RCC 7860 (cell line): Measurements from ENCODE around the gene ZNF516.

Experiments
- DNase-seq: peaks from one replicate; pipeline ENCODE4 v3.0.0-alpha.2; 2015; ENCODE audit warnings: low spot score
- FAIRE-seq: peaks from 2 replicates; lab custom pipeline; 2012; peaks lifted over from hg19 to GRCh38; lab: Jason Lieb, UNC

Gene ZNF516

DNA sequence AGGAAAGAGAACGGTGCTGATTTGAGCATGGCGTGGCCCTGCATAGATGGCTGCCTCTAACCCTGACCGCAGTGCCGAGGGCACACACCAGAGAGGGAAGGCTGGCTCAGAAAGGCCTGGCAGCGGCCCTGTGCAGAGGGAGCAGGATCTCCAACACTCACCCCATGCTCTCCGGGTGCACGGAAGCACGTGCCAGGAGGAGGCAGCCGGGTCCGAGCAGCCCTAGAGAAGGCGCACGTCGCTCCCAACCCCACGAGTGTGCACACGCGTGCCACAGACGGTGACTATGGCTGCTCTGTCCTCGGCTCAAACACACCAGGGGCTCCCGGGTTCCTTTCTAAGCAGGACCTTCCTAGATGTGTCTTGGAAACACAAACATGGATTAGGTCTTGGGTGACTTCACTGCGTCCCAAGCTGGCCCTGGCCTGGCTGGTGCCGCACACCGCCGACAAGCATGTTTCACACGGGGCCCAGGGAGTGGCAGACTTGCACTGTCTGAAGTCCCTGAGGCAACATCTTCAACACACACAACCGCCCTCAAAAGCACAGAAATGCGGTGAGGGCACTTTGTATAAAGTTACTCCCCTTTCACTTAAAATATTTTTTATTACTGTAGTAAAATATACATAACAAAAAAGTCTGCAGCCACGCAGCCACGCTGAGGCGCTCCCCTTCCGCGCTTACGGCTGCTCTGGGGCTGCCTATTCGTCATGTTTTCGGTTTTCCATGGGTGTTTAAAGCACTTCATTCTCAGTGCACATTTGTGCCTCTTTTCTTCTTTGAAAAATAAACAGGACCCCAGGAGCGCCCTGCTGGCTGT lies 110.0 kb downstream of the ZNF516 start:
- FAIRE-seq (no peak), DNase-seq (no peak)

DNA sequence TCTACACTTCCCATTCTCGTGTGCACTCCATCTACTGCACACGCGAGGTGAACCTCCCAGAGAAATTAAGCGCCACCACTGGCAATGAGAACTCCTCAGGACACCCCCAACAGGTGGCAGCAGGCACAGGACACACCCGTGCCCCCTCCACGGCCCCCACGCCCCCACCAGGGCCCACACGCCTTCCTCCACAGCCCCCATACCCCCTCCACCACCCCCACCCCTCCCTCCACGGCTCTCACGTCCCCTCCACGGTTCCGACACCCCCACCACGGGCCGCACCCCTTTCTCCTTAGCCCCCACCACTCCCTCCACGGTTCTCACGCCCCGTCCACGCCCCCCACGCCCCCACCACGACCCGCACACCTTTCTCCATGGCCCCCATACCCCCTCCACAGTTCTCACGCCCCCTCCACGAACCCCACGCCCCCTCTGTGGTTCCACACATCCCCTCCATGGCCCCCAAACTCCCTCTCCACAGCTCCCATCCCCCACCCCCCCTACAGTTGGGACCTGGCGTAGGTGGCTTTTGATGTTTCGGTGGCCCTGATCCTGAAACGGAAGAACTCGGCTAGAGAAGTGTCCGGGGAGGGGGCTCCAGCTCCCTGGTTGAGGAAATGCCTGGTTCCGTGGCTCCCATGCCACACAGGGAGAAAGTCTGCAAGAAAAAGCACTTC lies 110.8 kb downstream of the ZNF516 start:
- DNase-seq = no peak
- no peak for FAIRE-seq

DNA sequence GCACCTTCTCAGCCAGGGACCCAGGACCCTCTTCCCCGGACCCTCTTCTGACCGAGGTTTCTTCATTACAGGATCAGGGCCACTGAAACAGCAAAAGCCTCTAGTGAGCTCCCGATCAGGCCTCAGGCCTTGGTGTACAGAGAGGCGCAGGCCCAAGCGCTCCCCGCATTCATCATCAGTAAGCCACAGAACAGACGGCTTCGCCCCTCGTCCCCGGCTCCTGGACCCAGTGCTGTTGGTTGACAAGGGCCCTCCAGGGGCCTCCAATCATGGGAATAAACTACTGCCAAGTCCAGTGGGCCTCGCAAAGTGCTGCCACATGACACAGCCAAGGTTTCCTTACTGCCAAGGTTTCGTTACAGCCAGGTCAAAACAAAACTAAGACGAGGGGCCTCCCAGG lies 111.4 kb downstream of the ZNF516 start:
- FAIRE-seq (no peak), DNase-seq (no peak)

DNA sequence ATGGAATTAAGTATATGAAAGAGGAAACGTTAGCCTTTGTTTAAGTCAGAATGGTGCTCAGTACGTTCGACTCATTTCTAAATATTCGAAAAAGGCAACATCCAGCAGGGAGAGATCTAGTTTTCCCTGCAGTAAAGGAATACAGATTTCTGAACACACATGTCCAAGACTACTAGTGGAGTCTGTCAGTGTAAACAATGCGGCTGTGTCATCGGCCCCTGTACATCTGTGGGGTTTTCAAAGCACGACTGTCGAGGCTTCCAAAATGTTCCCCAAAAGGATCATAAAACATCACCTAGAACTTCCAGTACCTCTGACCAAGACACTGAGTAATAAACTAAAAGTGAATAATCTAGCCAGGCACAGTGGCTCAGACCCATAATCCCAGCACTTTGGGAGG lies 112.8 kb downstream of the ZNF516 start:
- DNase-seq = no peak
- no peak for FAIRE-seq

DNA sequence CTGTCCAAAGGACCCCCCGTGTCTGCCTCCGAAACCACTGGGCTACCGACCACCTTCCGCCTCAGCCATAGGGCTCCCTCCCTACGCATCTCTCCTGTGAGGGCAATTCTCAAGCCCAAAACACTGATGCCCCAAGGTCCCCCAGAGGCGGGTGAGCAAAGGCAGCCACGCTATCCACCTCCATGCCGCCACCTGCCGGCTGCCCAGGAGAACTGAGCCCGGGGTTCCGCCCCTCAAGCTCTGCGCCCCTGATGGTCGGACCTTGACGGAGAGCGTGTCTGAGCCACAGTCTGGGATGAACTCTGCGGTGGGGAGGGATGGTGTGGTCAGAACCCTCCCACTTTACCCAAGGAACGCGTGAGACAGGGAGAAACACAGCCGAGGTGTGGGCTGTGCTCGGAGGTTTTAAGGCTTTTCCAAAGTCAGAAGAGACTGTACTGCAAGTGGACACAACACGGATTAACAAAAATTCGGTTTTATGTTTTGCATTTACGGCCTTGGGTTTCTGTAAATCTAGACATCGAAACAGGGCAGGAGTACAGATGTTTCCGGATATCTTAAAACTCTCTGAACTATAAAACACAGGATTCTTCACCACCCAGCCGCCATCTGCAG lies 114.1 kb downstream of the ZNF516 start:
- DNase-seq (no peak), FAIRE-seq (no peak)

DNA sequence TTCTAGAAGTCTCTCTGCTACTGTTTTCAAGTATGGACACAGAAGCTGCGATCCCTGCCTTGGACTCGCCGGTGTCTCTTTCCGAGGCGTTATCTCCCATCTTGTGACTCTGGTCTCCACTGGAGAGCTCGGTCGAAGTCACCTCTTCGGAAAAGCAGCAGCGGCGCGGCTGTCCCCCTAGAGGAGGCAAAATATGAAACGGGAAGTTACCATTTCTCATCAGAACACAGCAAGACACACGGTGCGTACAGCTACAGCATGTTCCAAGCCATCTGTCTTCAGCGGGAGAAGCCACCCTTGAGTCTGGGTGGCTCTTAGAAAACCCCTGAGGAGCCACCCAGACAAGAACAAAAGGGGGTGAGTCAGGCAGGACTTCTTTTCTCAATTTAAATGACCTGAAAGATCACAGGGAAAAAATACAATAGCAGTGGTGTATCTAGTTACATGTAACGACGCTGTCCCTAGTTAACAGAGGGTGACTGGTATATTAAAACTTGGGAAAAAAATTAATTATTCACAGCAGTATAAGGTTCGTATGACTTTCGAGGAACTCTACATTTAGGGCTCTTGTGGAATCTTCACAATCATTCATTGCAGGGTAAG lies 114.8 kb downstream of the ZNF516 start:
- FAIRE-seq (no peak), DNase-seq (no peak)

DNA sequence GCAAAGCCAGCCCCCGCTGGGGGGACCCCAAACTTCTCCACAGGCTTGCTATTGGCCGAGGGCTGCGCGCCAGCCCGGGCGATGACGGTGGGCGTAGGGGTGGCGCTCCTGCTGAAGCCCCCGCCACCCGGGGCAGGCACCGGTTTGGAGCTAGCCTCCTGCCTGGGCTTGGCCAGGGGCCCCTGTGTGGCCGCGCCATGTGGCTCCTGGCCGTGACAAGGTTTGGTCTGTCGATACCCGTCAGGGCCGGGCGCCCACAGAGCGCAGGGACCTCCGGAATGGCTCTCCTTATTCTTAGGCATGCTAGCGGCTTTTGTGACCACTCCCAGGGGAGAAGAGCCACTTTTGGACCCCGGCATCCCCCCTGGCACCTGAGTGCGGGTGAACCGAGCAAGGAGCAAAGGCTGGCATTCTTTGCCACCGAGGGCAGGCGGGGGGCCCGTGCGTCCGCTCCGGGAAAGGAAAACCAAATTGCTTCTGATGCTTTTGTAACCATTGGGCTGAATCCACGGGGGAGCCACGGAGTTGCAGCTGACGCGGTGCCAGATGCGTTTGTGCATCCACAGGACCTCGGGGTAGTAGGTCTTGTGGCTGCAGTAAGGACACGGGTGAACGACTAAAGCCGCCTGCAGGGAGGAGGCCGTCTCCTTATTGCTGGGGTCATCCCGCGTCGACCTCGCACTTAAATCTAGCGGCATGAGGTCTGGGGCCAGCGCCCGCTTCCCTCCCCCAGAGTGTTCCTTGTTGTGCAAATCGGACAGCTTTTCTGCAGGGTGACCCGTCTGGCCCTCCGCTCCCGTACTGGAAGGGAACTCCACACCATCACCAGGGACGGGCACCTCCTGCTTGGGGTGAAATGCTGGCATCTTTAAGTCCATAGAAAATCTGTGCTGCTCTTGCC lies 115.6 kb downstream of the ZNF516 start:
- FAIRE-seq (no peak), DNase-seq (no peak)

DNA sequence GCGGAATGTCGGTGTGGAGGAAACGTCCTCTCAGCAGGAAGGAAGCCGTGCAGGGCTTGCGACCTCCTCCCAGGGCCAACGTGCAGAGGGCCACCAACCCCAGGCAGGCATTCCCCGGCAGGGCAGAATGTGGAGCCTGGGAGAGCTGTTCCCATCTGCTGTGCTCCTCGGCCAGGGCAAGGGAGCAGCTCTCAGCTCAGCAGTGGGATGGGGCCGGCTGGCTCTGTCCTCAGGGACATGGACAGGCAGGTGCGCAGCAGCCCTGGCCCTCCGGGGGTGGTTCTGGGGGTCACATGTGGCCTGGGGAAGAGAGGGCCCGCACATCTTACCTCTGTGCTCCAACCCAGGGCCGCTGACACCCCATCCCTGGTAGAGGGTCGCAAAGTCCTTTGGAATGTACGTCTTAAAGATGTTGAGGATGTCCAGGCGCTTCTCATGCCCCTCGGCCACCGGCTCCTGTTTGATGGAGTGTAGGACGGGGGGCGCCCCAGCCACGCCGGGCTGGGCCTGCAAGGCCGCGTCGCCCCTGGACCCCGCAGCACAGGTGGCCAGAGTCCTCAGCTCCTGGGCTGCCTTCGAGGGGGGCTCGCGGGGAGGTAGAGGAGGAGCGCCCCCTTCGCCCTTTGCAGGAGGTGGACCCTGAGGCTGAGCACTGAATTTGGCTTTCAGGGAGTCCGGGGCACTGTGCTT lies 116.4 kb downstream of the ZNF516 start:
- no peak for DNase-seq
- FAIRE-seq = no peak

DNA sequence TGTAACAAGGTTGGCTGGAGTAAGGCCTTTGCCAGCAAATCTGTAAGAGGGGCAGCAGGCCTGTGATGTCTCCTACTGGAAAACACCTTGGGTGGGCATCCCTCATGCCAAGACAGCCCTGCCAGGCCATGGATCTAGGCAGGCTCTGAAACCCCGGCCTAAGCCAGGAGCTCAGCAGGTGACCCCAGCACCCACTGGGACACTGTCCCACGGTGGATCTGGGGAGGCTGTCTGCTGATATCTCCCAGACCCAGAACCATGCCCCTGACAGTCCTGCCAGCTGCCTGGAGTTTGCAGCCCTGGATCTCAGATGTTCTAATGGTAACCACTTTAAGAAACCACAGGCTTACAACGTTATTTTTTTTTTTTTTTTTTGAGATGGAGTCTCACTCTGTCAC lies 117.7 kb downstream of the ZNF516 start:
- no peak for FAIRE-seq
- no peak for DNase-seq

DNA sequence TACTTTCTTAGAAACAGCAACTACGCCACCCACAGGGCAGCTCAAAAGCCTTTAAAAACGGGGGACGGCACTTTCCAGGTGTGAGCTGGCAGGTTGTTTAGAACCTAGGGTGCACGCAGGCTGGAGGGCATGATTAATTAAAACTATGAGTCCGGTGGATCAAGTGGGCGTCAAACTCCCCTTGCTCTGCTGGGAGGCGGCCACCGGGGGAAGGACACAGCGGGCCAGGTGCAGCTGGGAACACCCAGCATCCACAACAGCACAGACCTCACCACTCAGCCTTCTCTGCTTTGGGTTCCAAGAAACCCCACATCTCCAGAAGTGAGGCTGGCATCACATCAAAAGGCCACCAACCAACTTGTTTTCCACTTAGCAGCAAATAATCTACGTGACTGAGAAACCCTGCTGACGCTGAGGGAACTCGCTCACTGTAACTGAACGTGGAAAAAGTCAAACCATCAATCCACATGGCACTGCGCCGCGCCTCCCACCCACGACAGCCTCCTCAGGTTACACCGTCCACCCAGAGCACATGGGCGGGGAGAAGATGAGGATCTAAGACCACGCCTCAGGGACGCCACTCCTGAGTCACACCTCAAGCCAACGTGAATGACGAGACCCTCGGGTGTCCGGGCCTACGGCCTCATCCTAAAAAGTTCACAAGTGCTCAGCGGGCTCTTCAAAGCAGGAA lies 118.2 kb downstream of the ZNF516 start:
- FAIRE-seq (no peak), DNase-seq (no peak)

DNA sequence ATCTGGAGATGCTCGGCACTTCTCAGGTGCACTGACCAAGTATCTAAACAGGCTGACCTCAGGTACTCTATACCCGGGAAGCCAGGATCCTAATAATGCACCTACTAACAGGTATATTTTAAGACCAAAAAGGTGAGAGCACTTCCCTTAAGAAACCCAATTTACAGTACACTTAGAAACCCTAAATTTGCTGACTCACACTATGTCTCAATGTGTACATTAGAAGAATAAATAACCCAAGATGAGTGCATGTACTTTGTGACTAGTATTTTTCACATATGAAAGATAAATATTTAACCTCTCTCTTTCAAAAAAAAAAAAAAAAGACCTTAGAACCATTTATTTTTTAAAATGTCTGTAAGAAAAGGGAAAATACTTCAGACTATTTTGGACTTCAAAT lies 118.8 kb downstream of the ZNF516 start:
- no peak for FAIRE-seq

DNA sequence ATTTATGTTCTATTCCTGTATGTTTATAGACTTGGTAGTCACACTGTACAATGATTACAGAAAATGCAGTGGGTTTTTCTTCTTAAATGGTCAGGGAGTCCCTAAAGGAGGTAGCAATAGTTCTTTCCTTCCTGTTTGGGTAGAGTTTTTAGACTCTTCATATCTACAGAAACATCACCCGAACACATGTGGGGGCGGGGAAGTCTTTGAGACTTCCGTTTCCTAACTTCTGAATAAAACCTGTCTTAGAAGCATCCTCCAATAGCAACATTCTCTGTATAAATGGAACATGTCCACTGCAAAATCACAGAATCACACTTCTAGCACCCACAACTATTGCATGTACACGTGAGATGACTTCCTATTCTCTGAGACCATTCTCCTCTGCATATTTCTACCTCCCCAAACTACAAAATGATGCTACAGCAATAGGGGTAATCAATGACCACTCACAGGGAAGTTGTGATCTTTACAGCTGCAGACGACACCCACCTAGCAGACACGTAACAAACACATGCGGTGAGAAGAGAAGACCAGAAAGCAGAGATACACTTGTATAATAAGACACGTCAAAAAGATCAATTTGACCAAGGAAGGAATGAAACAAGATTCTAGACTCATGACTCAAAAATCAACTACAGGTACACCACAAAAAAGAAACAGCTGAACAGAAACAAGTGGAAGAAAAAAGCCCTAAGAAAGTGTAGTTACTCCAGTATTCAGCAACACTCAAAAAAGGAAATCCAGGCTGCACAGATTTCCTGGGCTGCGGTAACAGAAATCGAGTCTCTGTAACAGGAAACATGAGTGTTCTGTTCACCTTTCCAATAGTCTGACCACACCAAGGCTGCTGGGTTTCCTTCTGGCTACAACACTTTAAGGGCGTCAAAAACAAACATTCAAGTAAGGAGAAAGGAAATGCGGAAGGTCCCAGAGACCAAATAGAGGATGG lies 120.4 kb downstream of the ZNF516 start:
- DNase-seq (no peak), FAIRE-seq (no peak)

More for the DNA sequence above, 118.8 kb downstream of the ZNF516 start:
- DNase-seq = no peak

DNA sequence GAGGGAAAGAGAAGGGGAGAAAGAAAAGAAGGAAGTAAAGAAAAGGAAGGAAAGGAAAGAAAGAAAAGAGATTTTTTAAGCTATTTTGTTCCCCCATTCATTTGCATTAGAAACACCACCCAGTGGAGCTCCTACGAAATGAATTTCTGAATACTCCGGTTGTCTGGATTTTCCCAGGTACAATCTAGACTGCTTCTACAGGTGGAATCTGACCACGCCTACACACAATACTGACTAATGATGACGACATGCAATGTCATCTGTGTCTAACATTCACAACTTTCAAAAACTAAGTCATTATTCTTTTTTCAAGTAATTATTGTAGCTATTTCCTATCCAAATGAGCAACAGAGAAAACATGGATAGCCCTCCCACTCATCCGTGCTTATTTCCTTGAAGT lies 121.7 kb downstream of the ZNF516 start:
- FAIRE-seq (no peak), DNase-seq (no peak)

DNA sequence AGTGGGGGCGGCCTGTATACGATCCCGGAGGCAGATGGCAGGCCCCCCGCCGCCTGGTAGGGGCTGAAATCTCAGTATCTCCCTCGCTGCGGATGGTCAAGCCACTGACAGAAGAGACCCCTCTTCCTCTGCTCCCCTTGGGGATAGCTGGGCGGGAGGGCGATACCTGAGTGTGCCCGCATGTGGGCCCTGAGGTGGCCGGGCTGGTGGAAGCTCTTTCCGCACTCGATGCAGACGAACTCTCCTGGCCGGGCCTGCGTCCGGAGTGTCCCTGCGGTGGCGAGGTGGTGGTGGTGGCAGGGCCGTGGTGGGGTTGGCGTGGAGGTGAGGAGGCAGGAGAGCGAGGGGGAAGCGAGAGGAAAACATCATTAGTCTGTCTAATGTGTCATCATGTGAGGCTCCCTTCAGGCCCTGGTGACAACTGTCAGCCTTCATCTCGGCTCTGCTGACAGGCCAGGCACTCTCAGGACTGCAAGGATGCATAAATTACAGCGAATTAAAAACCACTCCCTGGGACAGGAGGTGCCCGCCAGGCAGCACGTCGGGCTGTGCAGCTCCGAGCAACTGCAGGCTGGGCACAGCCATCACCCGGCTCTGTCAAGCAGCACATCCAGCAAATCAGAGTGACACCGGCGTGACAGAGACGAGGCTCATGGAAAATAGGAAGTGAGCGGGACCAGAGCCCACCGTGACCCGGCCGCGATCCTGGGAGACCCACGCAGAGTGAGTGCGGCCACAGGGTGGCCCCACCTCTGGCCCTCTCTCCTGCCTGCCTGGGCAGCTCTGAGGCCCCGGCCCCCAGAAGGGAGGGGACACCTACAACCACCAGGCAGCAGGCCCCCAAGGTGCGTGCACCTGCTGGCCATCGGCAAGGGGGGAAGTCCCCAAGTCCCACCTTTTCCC lies 123.5 kb downstream of the ZNF516 start:
- DNase-seq (no peak), FAIRE-seq (no peak)

DNA sequence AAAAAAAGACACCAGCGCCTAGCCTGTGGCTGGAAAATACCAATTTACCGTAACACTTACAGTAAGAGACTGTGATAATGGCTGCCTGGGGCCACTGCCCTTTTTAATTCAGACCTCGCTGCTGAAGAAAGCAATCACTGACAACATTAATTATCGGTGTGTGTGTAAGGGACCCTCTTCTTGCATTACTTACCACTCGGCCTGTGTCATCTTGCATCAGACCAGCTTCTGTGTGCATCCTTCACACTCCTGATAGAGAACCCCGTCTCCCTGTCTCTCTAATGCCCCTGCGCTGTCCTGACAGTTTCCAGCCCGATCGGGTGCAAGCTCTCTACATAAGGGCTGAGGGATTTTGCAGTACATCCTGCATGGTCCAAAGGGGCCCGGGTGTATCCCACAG lies 124.4 kb downstream of the ZNF516 start:
- FAIRE-seq = no peak
- DNase-seq = no peak

DNA sequence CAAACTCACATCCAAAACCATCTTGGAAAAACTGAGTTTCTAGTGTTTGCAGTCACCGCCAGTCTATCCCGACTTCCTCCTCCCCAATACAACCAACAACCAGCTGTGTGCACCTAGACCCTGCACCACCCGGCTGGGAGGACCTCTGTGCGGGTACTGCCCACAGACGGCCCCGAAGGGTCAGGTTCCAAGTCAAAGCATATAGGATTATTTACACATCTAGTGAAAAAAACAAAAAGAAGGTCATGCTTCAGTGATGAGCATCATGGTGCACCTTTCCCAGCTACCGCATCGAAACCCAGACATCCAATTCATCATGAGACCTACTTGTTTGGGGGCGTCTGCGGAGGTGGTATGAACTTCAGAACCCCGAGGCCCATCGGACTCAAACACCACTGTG lies 124.8 kb downstream of the ZNF516 start:
- no peak for FAIRE-seq
- DNase-seq = no peak

DNA sequence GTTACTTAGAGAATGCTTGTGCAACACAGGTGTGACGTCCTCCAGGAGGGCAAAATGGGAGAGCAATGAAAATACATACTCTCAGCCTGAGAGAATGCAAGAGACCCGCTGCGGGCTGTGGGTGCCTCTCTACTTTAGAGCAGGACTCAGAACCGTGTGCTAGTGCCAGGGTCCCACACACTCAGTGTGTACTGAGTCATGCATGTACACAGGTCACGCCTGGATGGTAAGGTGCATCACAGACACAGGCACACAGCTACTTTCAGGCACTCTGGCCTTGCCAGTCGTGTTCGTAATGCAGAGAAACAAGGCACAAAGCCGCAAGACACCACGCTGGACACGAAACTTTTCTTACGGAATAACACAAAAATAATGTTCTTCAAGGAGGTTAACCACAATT lies 125.3 kb downstream of the ZNF516 start:
- DNase-seq = no peak
- FAIRE-seq = no peak
